H1 (cell line): ENCODE measurements around the gene ANGEL2. TPM values are rescaled to one million over a fixed set of nuclear protein-coding genes. Genes with fewer than 3 reads are reported as not detected.

ENCODE experiments used
- CTCF ChIA-PET: fragments of 300-600 bp; sonication (Branson Sonifier 250); formaldehyde crosslinking; loops from one replicate; lab custom pipeline; 2021; ENCODE audit not compliant: partially characterized antibody; lab: Charles Lee
- POLR2A ChIA-PET: fragments of 300-600 bp; sonication (Branson Sonifier 250); formaldehyde crosslinking; loops from one replicate; lab custom pipeline; 2021; ENCODE audit warnings: inconsistent platforms; ENCODE audit not compliant: partially characterized antibody; lab: Charles Lee
- DNase-seq, 2 experiments: peaks; one replicate each; pipeline versions ENCODE4 v3.0.0 to v3.0.0-alpha.2; 2010 to 2022; ENCODE audit warnings: low spot score in 2 of 2, low read depth in 1 of 2, mixed read lengths in 1 of 2
- FAIRE-seq: peaks from 2 replicates; lab custom pipeline; 2011; peaks lifted over from hg19 to GRCh38; lab: Jason Lieb, UNC
- H2AFZ ChIP-seq: 2 replicates; pipeline ENCODE4 v1.8.1; 2012; ENCODE audit warnings: low read length, inconsistent platforms
- H2AK5ac ChIP-seq: 2 replicates; pipeline ENCODE4 v1.6.1; 2013; ENCODE audit warnings: low read depth, low read length
- H2BK120ac ChIP-seq: replicated peaks from 2 replicates; pipeline ENCODE3; 2013; ENCODE audit warnings: low read depth, low read length, inconsistent platforms
- H2BK12ac ChIP-seq: 2 replicates; pipeline ENCODE4 v1.6.1; 2013; ENCODE audit warnings: low read depth, low read length
- H2BK15ac ChIP-seq: 2 replicates; pipeline ENCODE4 v1.6.1; 2013; ENCODE audit warnings: low read length
- H2BK20ac ChIP-seq: 2 replicates; pipeline ENCODE4 v1.6.1; 2013; ENCODE audit warnings: low read length
- H2BK5ac ChIP-seq: 2 replicates; pipeline ENCODE4 v1.6.1; 2013; ENCODE audit warnings: low read depth, low read length
- H3K14ac ChIP-seq: 2 replicates; pipeline ENCODE4 v1.6.1; 2013; ENCODE audit warnings: inconsistent platforms; ENCODE audit not compliant: insufficient read length
- H3K18ac ChIP-seq: 2 replicates; pipeline ENCODE4 v1.6.1; 2013; ENCODE audit warnings: low read length; ENCODE audit errors: extremely low read depth
- H3K23ac ChIP-seq: 2 replicates; pipeline ENCODE4 v1.6.1; 2013; ENCODE audit warnings: inconsistent platforms; ENCODE audit not compliant: insufficient read length
- H3K23me2 ChIP-seq: 2 replicates; pipeline ENCODE4 v1.6.1; 2013; ENCODE audit warnings: low read depth, low read length
- H3K27ac ChIP-seq: 2 replicates; pipeline ENCODE4 v1.6.1; 2011; ENCODE audit warnings: low read depth, low read length, inconsistent platforms
- H3K27me3 ChIP-seq, 4 experiments: replicated peaks in 1 of 4; 1 replicate in 1 of 4; 2 replicates in 3 of 4; pipeline versions ENCODE4 v1.6.1 to v1.8.1; 2011 to 2013; ENCODE audit warnings: low read length in 3 of 4, mild to moderate bottlenecking in 3 of 4, inconsistent platforms in 2 of 4, mixed read lengths in 2 of 4, moderate library complexity in 1 of 4; ENCODE audit not compliant: control insufficient read depth in 3 of 4, insufficient read depth in 3 of 4; ENCODE audit errors: extremely low read depth in 1 of 4
- H3K36me3 ChIP-seq, 4 experiments: 2 replicates each; pipeline versions ENCODE4 v1.6.1 to v1.8.1; 2011 to 2013; ENCODE audit warnings: mild to moderate bottlenecking in 4 of 4, low read length in 3 of 4, moderate library complexity in 2 of 4, control low read depth in 1 of 4, inconsistent platforms in 1 of 4; ENCODE audit not compliant: insufficient read depth in 4 of 4, control insufficient read depth in 2 of 4
- H3K4ac ChIP-seq: replicated peaks from 2 replicates; pipeline ENCODE3; 2013; ENCODE audit warnings: low read length, low read depth, mixed read lengths, inconsistent platforms; ENCODE audit not compliant: insufficient read length
- H3K4me1 ChIP-seq, 4 experiments: replicated peaks in 1 of 4; 1 replicate in 1 of 4; 2 replicates in 3 of 4; pipeline versions ENCODE4 v1.6.1 to v1.8.1; 2011 to 2013; ENCODE audit warnings: low read length in 3 of 4, inconsistent platforms in 2 of 4, mixed read lengths in 1 of 4; ENCODE audit not compliant: insufficient read depth in 4 of 4, control insufficient read depth in 3 of 4
- H3K4me2 ChIP-seq, 2 experiments: 2 replicates each; pipeline versions ENCODE4 v1.6.1 to v1.8.1; 2011 to 2013; ENCODE audit warnings: low read depth in 2 of 2, low read length in 2 of 2, control low read depth in 1 of 2, inconsistent platforms in 1 of 2, mild to moderate bottlenecking in 1 of 2; ENCODE audit not compliant: insufficient read depth in 1 of 2
- H3K4me3 ChIP-seq, 4 experiments: fragments of 200-600, 300-600 bp in 1 of 4; sonication (generic), shearing (Covaris generic), sonication (Bioruptor Twin) in 1 of 4; 2 replicates each; pipeline versions ENCODE4 v1.5.1 to v1.8.1; 2011 to 2016; ENCODE audit warnings: low read length in 4 of 4, low read depth in 3 of 4, control low read depth in 2 of 4, inconsistent platforms in 2 of 4, mild to moderate bottlenecking in 2 of 4, mixed read lengths in 1 of 4, moderate library complexity in 1 of 4; ENCODE audit not compliant: insufficient read depth in 2 of 4; ENCODE audit errors: extremely low read depth in 1 of 4
- H3K56ac ChIP-seq: replicated peaks from 2 replicates; pipeline ENCODE3; 2013; ENCODE audit warnings: low read depth, mild to moderate bottlenecking, mixed read lengths, low read length, inconsistent platforms; ENCODE audit not compliant: insufficient read length
- H3K79me1 ChIP-seq: 2 replicates; pipeline ENCODE4 v1.6.1; 2013; ENCODE audit warnings: low read depth, low read length, control low read depth
- H3K79me2 ChIP-seq, 2 experiments: 2 replicates each; pipeline versions ENCODE4 v1.6.1 to v1.8.1; 2012 to 2013; ENCODE audit warnings: low read length in 2 of 2, mild to moderate bottlenecking in 2 of 2, inconsistent platforms in 1 of 2; ENCODE audit not compliant: insufficient read depth in 2 of 2, control insufficient read depth in 1 of 2
- H3K9ac ChIP-seq, 4 experiments: replicated peaks in 1 of 4; 1 replicate in 1 of 4; 2 replicates in 3 of 4; pipeline versions ENCODE4 v1.6.1 to v1.8.1; 2011 to 2013; ENCODE audit warnings: low read depth in 3 of 4, low read length in 3 of 4, control low read depth in 2 of 4, mild to moderate bottlenecking in 2 of 4, moderate library complexity in 2 of 4, inconsistent platforms in 1 of 4; ENCODE audit errors: extremely low read depth in 1 of 4
- H3K9me3 ChIP-seq, 2 experiments: 2 replicates each; pipeline versions ENCODE4 v1.6.1 to v1.8.1; 2012 to 2013; ENCODE audit warnings: mild to moderate bottlenecking in 2 of 2, moderate library complexity in 2 of 2, control low read depth in 1 of 2, inconsistent platforms in 1 of 2, low read depth in 1 of 2, low read length in 1 of 2, mixed read lengths in 1 of 2; ENCODE audit not compliant: insufficient read depth in 2 of 2
- H4K20me1 ChIP-seq, 2 experiments: replicated peaks in 1 of 2; 2 replicates each; pipeline versions ENCODE3 to v1.8.1; 2011 to 2013; ENCODE audit warnings: inconsistent platforms in 2 of 2, low read length in 2 of 2, mild to moderate bottlenecking in 1 of 2; ENCODE audit not compliant: insufficient read depth in 2 of 2, control insufficient read depth in 1 of 2
- H4K5ac ChIP-seq: 2 replicates; pipeline ENCODE4 v1.6.1; 2013; ENCODE audit warnings: low read length, low read depth, mixed read lengths, inconsistent platforms; ENCODE audit not compliant: insufficient read length
- H4K8ac ChIP-seq: 2 replicates; pipeline ENCODE4 v1.8.0; 2013; ENCODE audit warnings: mild to moderate bottlenecking, moderate library complexity, low read length, inconsistent platforms; ENCODE audit not compliant: insufficient read depth; ENCODE audit errors: extremely low read depth
- H4K91ac ChIP-seq: replicated peaks from 2 replicates; pipeline ENCODE3; 2013; ENCODE audit warnings: low read length, mixed read lengths, inconsistent platforms; ENCODE audit not compliant: insufficient read length
- ASH2L ChIP-seq: fragments of 200-600, 300-600 bp; sonication (generic); IDR thresholded peaks from one replicate; pipeline ENCODE4 v1.7.1; 2017; ENCODE audit warnings: low read length
- EZH2 ChIP-seq: fragments of 200-600 bp; sonication (generic); IDR thresholded peaks from 2 replicates; pipeline ENCODE4 v1.7.1; 2012; ENCODE audit warnings: low read depth, mild to moderate bottlenecking, moderate library complexity, low read length, inconsistent platforms; ENCODE audit not compliant: severe bottlenecking
- JUN ChIP-seq: IDR thresholded peaks from 2 replicates; pipeline ENCODE4 v1.6.1; 2011; ENCODE audit warnings: low read depth, mild to moderate bottlenecking, improper control_type of control experiment, low read length
- JUND ChIP-seq: IDR thresholded peaks from 2 replicates; pipeline ENCODE4 v1.6.1; 2011; ENCODE audit warnings: mild to moderate bottlenecking, improper control_type of control experiment, low read length
- KDM1A ChIP-seq: fragments of 200-600, 300-600 bp; sonication (generic); IDR thresholded peaks from 2 replicates; pipeline ENCODE4 v1.7.1; 2016; ENCODE audit warnings: mild to moderate bottlenecking, low read length, borderline replicate concordance
- PHF8 ChIP-seq: fragments of 200-600 bp; sonication (generic); conservative IDR thresholded peaks from 2 replicates; pipeline ENCODE4 v1.7.1; 2012; ENCODE audit warnings: low read depth, mild to moderate bottlenecking, inconsistent platforms, low read length, moderate library complexity
- POLR2A ChIP-seq, 2 experiments: IDR thresholded peaks; 1 replicate in 1 of 2; 2 replicates in 1 of 2; pipeline ENCODE4 v1.6.1; 2011; ENCODE audit warnings: low read depth in 2 of 2, low read length in 2 of 2, mild to moderate bottlenecking in 2 of 2; ENCODE audit errors: control extremely low read depth in 1 of 2
- RFX5 ChIP-seq: IDR thresholded peaks from 2 replicates; pipeline ENCODE4 v1.6.1; 2011; ENCODE audit warnings: low read depth, low read length, improper control_type of control experiment, borderline replicate concordance
- SP4 ChIP-seq: IDR thresholded peaks from 2 replicates; pipeline ENCODE4 v1.6.1; 2012; ENCODE audit warnings: low read length, inconsistent platforms
- TAF7 ChIP-seq: optimal IDR thresholded peaks from 2 replicates; pipeline ENCODE3; 2011; ENCODE audit warnings: low read depth, mild to moderate bottlenecking, inconsistent platforms, low read length, moderate library complexity, borderline replicate concordance
- TBP ChIP-seq: IDR thresholded peaks from 2 replicates; pipeline ENCODE4 v1.6.1; 2011; ENCODE audit warnings: low read depth, low read length, improper control_type of control experiment
- WGBS, 2 experiments: shearing (Covaris generic) in 1 of 2; methylation state at CpG; one replicate each; pipeline versions ENCODE4 v1.1.6 to v1.1.7; 2013 to 2015; ENCODE audit warnings: low lambda C conversion rate in 2 of 2, mixed read lengths in 2 of 2, inconsistent platforms in 1 of 2, low coverage in 1 of 2, missing lambda C conversion rate in 1 of 2; ENCODE audit not compliant: insufficient replicate concordance in 2 of 2, insufficient coverage in 1 of 2, insufficient read length in 1 of 2; ENCODE audit errors: extremely low coverage in 1 of 2, missing lambda C conversion rate in 1 of 2; 5-methylcytosine and 5-hydroxymethylcytosine counted together
- polyA plus RNA-seq, 7 experiments: library from polyadenylated mRNA; depleted of rRNA in 3 of 7; stranded (reverse) in 5 of 7; unstranded in 2 of 7; fragments of >200 nt in 5 of 7; fragments of 200-250 nt in 2 of 7; gene quantifications; 1 replicate in 5 of 7; 2 replicates in 1 of 7; 4 replicates in 1 of 7; pipeline versions ENCODE4 v1.2.1 to v1.2.3, GENCODE V29; 2011 to 2013; ENCODE audit warnings: missing spikeins in 2 of 7, mixed read lengths in 2 of 7
- total RNA-seq: library from RNA; stranded (reverse); fragmentation: NEBNext Ultra II Directional; extraction: Animal tissue kit (Norgen Biotek cat#: 25700); gene quantifications from 2 replicates; pipeline ENCODE4 v1.2.1, GENCODE V29; 2021
- TF ChIP-seq, protein P1 (sequence below), 3 experiments: IDR thresholded peaks; 1 replicate in 2 of 3; 2 replicates in 1 of 3; pipeline versions ENCODE4 v1.5.1 to v1.6.1; 2011; ENCODE audit warnings: low read length in 3 of 3, mild to moderate bottlenecking in 3 of 3, inconsistent platforms in 2 of 3, low read depth in 1 of 3, moderate library complexity in 1 of 3; ENCODE audit not compliant: insufficient read depth in 1 of 3; ENCODE audit errors: control extremely low read depth in 1 of 3

ANGEL2 gene
- total and polyA plus RNA-seq, 2 of the 8 experiments (the other 6 are each of a cell fraction or from before 2014, with no cell fraction given): 18.1 to 39.9 TPM

DNA sequence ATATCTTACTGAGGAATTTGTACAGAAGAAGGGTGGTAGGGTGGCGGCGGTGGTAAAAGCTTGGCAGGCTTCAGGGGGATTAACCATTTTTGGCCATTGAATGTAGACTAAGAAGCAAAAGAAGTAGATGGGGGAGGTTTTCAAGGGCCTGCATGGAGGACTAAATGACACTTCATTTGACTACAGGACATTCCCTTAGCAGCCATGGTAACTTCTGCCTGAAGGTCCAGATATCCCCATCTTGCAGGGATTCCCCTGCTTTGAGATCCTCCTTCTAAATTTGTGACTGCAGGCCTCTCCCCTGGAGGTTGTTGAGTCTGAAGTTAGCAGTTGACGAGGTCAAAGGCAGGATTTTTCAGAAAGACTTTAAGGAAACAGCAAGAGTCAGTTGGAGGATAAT, 60.6 kb downstream of the ANGEL2 start:
- Histone ChIP-seq H2BK20ac (no peak overlapping the region), H3K23ac (no peak overlapping the region), H4K20me1 (peaks cover 10 to 17% of the 10 kb centered on the region in 2 experiments), H2AK5ac (no peak overlapping the region), H3K27ac (no peak overlapping the region), H3K56ac (no peak overlapping the region), H3K14ac (no peak overlapping the region), H3K79me2 (peaks cover 5 to 86% of the 10 kb centered on the region in 2 experiments; a peak in 3 of 4 replicates), H2BK120ac (no peak overlapping the region), H4K8ac (no peak overlapping the region), H3K23me2 (peaks cover 13% of the 10 kb centered on the region), H3K4me2 (no peak overlapping the region), H4K91ac (no peak overlapping the region), H3K9ac (no peak overlapping the region), H3K18ac (no peak overlapping the region), H2AFZ (no peak overlapping the region), H3K79me1 (peaks cover 11% of the 10 kb centered on the region), H3K27me3 (no peaks in the 10 kb centered on the region), H2BK15ac (no peak overlapping the region), H4K5ac (no peak overlapping the region), H3K36me3 (peaks cover 38 to 85% (median 67%) of the 10 kb centered on the region in 4 experiments), H3K4ac (no peak overlapping the region), H3K4me3 (no peak overlapping the region), H2BK5ac (no peak overlapping the region), H3K4me1 (peaks cover 6 to 21% (median 17%) of the 10 kb centered on the region in 4 experiments), H2BK12ac (no peak overlapping the region), H3K9me3 (no peaks in the 10 kb centered on the region)
- CTCF ChIA-PET: interaction anchor here (1.1 to 4.3 kb wide), 2 partner anchors 12 to 265 kb away, joined by 3 to 52 read pairs; no protein-coding TSS in a partner anchor
- FAIRE-seq: no peak
- WGBS, 2 experiments: 93% methylated on average over 3 of the region's 3 CpGs; no CpG with 5 or more reads in 1 of the 2 experiments
- POLR2A ChIA-PET: interaction anchor here (1.6 to 9.3 kb wide), 10 partner anchors 9 to 97 kb away, joined by 3 to 172 read pairs (median 10); partner anchors contain the start of gene FLVCR1
- DNase-seq: no peak
- TF ChIP-seq, protein P1, sequence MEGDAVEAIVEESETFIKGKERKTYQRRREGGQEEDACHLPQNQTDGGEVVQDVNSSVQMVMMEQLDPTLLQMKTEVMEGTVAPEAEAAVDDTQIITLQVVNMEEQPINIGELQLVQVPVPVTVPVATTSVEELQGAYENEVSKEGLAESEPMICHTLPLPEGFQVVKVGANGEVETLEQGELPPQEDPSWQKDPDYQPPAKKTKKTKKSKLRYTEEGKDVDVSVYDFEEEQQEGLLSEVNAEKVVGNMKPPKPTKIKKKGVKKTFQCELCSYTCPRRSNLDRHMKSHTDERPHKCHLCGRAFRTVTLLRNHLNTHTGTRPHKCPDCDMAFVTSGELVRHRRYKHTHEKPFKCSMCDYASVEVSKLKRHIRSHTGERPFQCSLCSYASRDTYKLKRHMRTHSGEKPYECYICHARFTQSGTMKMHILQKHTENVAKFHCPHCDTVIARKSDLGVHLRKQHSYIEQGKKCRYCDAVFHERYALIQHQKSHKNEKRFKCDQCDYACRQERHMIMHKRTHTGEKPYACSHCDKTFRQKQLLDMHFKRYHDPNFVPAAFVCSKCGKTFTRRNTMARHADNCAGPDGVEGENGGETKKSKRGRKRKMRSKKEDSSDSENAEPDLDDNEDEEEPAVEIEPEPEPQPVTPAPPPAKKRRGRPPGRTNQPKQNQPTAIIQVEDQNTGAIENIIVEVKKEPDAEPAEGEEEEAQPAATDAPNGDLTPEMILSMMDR (IDR thresholded peaks at IDR 0.05; ENCODE audit: control extremely low read depth in 1 of 3, insufficient read depth in 1 of 3, low read depth in 1 of 3, low read length in 3 of 3): no peak
- no peak for TF ChIP-seq JUN
- no peak for TF ChIP-seq KDM1A
- no peak for TF ChIP-seq TAF7
- TF ChIP-seq SP4: no peak
- no peak for TF ChIP-seq EZH2
- no peak for TF ChIP-seq TBP
- no peak for TF ChIP-seq JUND
- TF ChIP-seq POLR2A (IDR thresholded peaks at IDR 0.05; ENCODE audit: control extremely low read depth in 1 of 2, low read depth in 2 of 2, low read length in 2 of 2): no peak
- TF ChIP-seq RFX5: no peak
- TF ChIP-seq ASH2L: no peak
- TF ChIP-seq PHF8: no peak
